NCI-H1092 (cell line): Measurements from ENCODE around the gene EVX2.

Source experiments
- DNase-seq: peaks from one replicate; lab custom pipeline; 2025; lab: John Stamatoyannopoulos, UW

EVX2 gene

GRCh38 chr2:176096243-176096985 lies 12.7 kb upstream of the EVX2 start:
- no peak for DNase-seq

GRCh38 chr2:176095421-176095820 lies 11.7 kb upstream of the EVX2 start:
- DNase-seq = no peak

GRCh38 chr2:176094349-176094748 lies 10.6 kb upstream of the EVX2 start:
- no peak for DNase-seq

GRCh38 chr2:176093898-176094249 lies 10.1 kb upstream of the EVX2 start:
- no peak for DNase-seq

GRCh38 chr2:176093145-176093897 lies 9.6 kb upstream of the EVX2 start:
- no peak for DNase-seq

GRCh38 chr2:176092270-176093144 lies 8.7 kb upstream of the EVX2 start, which contains the start of gene HOXD13:
Gene HOXD13, plus strand, starts transcription at chr2:176092721. Its CDS starts 170 bp downstream, at chr2:176092891.
- DNase-seq = no peak

GRCh38 chr2:176091329-176092258 lies 7.8 kb upstream of the EVX2 start:
- DNase-seq = no peak

GRCh38 chr2:176090862-176091261 lies 7.1 kb upstream of the EVX2 start:
- no peak for DNase-seq

GRCh38 chr2:176089843-176090395 lies 6.2 kb upstream of the EVX2 start:
- no peak for DNase-seq

GRCh38 chr2:176088937-176089842 lies 5.4 kb upstream of the EVX2 start:
- DNase-seq = no peak

- peak; percentile 26 for DNase-seq
Observed at GRCh38 chr2:176088048-176088936, 4.5 kb upstream of the EVX2 start.

- DNase-seq = no peak
Observed at GRCh38 chr2:176087330-176088047, 3.7 kb upstream of the EVX2 start.

GRCh38 chr2:176085861-176086771 lies 2.4 kb upstream of the EVX2 start:
- peak; percentile 31 for DNase-seq

GRCh38 chr2:176085120-176085788 lies 1.5 kb upstream of the EVX2 start:
- no peak for DNase-seq

GRCh38 chr2:176084611-176085119 lies 903 bp upstream of the EVX2 start:
- no peak for DNase-seq
